Measurements from ENCODE around the gene PTPN1. TPM values are rescaled to one million over a fixed set of nuclear protein-coding genes. Genes with fewer than 3 reads are reported as not detected.

PTPN1 gene
- total RNA-seq, 4 donors from 2014 or later = 22.2 to 107 (median 42.7) TPM

GRCh38 chr20:50630578-50631263, 120.5 kb downstream of the PTPN1 start:
- DNase-seq (ENCODE audit: low spot score) (no peak), ATAC-seq (ENCODE audit: low FRiP score) (no peak)
- no peak for TF ChIP-seq CTCF (IDR thresholded peaks at IDR 0.05)

- ATAC-seq (ENCODE audit: low FRiP score) (no peak), DNase-seq (ENCODE audit: low spot score) (no peak)
- TF ChIP-seq CTCF (IDR thresholded peaks at IDR 0.05) = no peak
Observed at GRCh38 chr20:50632236-50632635, 122.1 kb downstream of the PTPN1 start.

GRCh38 chr20:50632701-50633100, 122.5 kb downstream of the PTPN1 start:
- no peak for DNase-seq (ENCODE audit: low spot score)
- no peak for TF ChIP-seq CTCF (IDR thresholded peaks at IDR 0.05)
- ATAC-seq (ENCODE audit: low FRiP score) = no peak

GRCh38 chr20:50633361-50633760, 123.2 kb downstream of the PTPN1 start:
- DNase-seq (ENCODE audit: low spot score) (no peak), ATAC-seq (ENCODE audit: low FRiP score) (no peak)
- no peak for TF ChIP-seq CTCF (IDR thresholded peaks at IDR 0.05)

- ATAC-seq (ENCODE audit: low FRiP score) (no peak), DNase-seq (ENCODE audit: low spot score) (no peak)
- no peak for TF ChIP-seq CTCF (IDR thresholded peaks at IDR 0.05)
Observed at GRCh38 chr20:50634191-50634590, 124.0 kb downstream of the PTPN1 start.

Small RNA genes lying within 50 kb of the gene (small RNA-seq; reads per million reads assigned to genes)
- gene COX6CP2 (not detected), gene MIR1302-5 (not detected), gene MIR645 (not detected), gene RF00019 (not detected)

Other genes with a start within 250 kb of the PTPN1 start
- 10 to 100 TPM in 3 of 4 donors, 1 to 10 TPM in 1; 7.8 to 81.8 (median 16.6) TPM for gene RIPOR3, start 181.2 kb downstream of the PTPN1 start, total RNA-seq
- 10 to 100 TPM in 1 of 4 donors, 1 to 10 TPM in 3; 1.1 to 20.5 (median 5.9) TPM for gene PARD6B, start 221.2 kb downstream of the PTPN1 start, total RNA-seq

Data from omental fat pad (tissue), 4 donors.